Fibroblast of villous mesenchyme (primary cell): ENCODE results near the gene TSKS. TPM values are rescaled to one million over a fixed set of nuclear protein-coding genes. Genes with fewer than 3 reads are reported as not detected.

Experiments used
- DNase-seq: peaks from one replicate; pipeline ENCODE4 v3.0.0-alpha.2; 2010; ENCODE audit warnings: low read depth
- H3K4me3 ChIP-seq: 2 replicates; pipeline ENCODE4 v1.5.1; 2011; ENCODE audit warnings: low read depth, mild to moderate bottlenecking, low read length
- total RNA-seq: library from RNA; depleted of rRNA; stranded (reverse); fragments of >200 nt; gene quantifications from 2 replicates; pipeline ENCODE4 v1.2.3, GENCODE V29; 2012
- TF ChIP-seq, protein P1 (sequence below): IDR thresholded peaks from 2 replicates; pipeline ENCODE4 v1.5.1; 2012; ENCODE audit warnings: low read depth, mild to moderate bottlenecking, low read length; ENCODE audit not compliant: insufficient read depth

Gene TSKS
- total RNA-seq, 1 donor, result 0.43 TPM

GRCh38 chr19:49767967-49768581 is 5.0 kb upstream of the TSKS start:
- DNase-seq, result no peak

GRCh38 chr19:49767381-49767780 is 4.3 kb upstream of the TSKS start:
- DNase-seq, result no peak
- TF ChIP-seq, protein P1, sequence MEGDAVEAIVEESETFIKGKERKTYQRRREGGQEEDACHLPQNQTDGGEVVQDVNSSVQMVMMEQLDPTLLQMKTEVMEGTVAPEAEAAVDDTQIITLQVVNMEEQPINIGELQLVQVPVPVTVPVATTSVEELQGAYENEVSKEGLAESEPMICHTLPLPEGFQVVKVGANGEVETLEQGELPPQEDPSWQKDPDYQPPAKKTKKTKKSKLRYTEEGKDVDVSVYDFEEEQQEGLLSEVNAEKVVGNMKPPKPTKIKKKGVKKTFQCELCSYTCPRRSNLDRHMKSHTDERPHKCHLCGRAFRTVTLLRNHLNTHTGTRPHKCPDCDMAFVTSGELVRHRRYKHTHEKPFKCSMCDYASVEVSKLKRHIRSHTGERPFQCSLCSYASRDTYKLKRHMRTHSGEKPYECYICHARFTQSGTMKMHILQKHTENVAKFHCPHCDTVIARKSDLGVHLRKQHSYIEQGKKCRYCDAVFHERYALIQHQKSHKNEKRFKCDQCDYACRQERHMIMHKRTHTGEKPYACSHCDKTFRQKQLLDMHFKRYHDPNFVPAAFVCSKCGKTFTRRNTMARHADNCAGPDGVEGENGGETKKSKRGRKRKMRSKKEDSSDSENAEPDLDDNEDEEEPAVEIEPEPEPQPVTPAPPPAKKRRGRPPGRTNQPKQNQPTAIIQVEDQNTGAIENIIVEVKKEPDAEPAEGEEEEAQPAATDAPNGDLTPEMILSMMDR, result no peak
- peak overlapping the region; percentile 79 for H3K4me3 ChIP-seq

More at GRCh38 chr19:49767967-49768581, 5.0 kb upstream of the TSKS start:
- TF ChIP-seq, protein P1, result no peak
- H3K4me3 ChIP-seq, result peak overlapping the region; percentile 79

DNA sequence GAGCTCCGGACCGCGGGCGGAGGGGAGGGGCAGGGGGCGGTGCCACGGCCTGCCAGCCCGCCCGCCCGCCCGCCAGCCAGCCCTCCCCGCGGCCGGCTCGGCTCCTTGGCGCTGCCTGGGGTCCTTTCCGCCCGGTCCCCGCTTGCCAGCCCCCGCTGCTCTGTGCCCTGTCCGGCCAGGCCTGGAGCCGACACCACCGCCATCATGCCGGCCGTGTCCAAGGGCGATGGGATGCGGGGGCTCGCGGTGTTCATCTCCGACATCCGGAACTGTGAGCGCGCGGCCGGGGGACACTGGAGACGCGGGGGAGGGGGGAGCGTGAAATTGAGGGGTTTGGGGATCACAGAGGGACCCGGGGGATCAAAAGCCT is 3.8 kb upstream of the TSKS start, which contains the start of gene AP2A1:
AP2A1 (plus strand) TSS at position 72 of the 370 bp plus-strand sequence; CDS start at position 205, 133 bp downstream.
- TF ChIP-seq, protein P1, result no peak
- peak within 1 kb of the TSS; percentile 79 for H3K4me3 ChIP-seq
- no peak for DNase-seq

DNA sequence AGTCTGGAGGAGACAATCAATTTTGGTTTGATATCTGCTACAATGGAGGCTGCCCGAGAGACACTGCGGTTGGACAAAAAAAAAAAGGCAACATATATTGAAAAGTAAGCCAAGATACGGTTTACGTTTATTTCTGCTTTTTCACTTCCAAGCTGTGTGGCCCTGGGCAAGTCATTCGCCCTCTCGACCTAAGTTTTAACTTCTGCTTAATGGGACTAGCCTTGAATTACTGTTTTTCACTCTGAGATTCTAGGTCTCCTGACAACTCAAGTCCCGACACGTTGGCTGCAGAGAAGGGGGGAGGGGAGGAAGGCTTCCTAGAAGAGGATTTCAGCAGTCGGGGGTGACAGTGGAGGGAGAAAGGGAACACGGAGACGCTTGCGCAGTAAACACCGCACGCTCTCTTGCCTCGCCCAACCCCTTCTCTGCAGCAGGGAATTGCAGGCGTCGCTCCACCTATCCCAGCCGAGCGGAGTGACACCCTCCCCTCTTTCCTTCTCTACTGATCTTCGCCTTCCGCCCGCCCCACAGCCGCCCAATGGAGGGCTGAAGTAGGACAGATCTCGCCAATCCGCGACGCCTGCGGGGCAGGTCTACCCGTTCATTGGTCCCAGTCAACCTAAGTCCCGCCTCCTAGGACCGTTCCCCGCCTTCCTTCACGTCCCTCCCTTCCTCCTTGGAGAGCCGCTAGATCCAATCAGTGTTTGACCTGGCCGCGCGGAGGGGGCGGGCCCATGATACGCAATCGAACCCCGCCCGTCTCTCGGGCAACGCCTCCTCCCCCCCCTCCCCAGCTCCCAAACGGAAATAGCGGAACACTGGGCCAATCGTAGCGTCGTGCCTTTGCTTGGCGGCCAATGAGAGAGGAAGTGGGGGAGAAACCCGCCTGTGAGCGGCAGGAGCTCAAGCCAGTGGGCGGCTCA is 3.2 kb upstream of the TSKS start:
- H3K4me3 ChIP-seq, result peak overlapping the region; percentile 41

DNA sequence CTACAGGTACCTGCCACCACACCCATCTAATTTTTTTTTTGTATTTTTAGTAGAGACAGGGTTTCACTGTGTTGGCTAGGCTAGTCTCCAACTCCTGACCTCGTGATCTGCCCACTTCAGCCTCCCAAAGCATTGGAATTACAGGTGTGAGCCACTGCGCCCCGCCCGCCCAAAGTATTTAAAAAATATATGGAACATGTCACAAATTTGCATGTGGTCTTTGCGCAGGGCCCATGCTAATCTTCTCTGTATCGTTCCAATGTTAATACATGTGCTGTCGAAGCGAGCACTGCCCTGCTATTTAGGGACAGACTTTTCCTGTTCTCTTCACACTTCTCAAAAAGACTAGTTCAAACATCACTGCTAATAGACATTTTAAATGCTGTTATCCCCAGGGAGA is 1.2 kb upstream of the TSKS start:
- DNase-seq, result no peak
- TF ChIP-seq, protein P1, result no peak
- no peak overlapping the region for H3K4me3 ChIP-seq

More for the DNA sequence above, 3.2 kb upstream of the TSKS start:
- peak; percentile 100 for DNase-seq
- TF ChIP-seq, protein P1, result no peak

DNA sequence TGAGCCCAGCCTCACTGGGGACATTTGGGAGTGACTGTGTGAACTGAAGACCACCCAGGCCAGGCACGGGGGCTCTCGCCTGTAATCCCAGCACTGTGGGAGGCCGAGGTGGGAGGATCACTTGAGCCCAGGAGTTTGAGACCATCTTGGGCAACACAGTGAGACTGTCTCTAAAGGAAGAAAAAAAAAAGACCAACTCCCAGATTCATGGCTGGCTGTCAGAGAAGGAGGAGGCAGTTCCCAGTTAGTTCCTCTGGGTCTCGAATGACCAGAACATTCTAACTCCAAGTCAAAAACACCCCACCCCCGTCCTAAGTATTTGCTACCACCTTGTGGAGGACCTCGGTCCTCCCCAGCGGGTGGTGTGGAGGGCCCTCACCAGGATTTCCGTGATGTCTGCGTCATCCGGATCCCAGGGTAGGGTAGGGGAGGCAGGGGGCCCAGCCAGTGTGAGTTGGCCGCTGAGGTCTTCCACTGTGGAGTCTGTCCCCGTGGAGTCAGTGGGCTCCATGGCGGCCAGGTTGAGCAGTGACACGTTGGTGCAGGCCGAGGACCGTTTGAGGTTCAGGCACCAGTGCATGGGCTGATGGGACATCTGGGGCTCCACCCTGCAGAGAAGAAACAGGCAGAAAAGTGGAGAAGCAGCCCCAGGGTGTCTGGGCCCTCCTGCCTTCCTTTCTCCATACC is 1.3 kb downstream of the TSKS start:
- TF ChIP-seq, protein P1, result peak; percentile 47
- no peak overlapping the region for H3K4me3 ChIP-seq
- peak; percentile 69 for DNase-seq
